GM18873 (cell line): ENCODE results near the gene PCNA.

Experiments
- ATAC-seq: cut with Tn5 transposase; IDR thresholded peaks from one replicate; pipeline ENCODE4 v1.9.1; 2021; ENCODE audit warnings: mild to moderate bottlenecking, moderate library complexity, moderate number of reproducible peaks; ENCODE audit not compliant: unreplicated experiment, low FRiP score

PCNA gene

DNA sequence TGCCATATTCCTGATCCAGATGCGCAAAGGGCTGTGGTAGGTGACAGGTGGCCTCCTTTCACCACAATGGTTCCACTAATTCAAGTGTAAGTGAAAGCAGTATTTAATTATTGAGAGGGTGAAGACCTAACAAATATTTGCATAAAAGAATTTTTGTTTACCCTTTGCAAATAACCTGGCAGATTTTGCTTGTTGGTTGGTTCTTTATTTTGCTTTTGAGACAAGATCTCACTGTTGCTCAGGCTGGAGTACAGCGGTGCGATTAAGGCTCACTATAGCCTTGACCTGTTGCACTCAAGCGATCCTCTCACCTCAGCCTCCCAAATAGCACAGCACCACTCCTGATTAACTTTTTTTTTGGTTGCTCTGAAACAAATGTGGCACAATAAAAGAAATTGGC is 49.2 kb downstream of the PCNA start:
- no peak for ATAC-seq

DNA sequence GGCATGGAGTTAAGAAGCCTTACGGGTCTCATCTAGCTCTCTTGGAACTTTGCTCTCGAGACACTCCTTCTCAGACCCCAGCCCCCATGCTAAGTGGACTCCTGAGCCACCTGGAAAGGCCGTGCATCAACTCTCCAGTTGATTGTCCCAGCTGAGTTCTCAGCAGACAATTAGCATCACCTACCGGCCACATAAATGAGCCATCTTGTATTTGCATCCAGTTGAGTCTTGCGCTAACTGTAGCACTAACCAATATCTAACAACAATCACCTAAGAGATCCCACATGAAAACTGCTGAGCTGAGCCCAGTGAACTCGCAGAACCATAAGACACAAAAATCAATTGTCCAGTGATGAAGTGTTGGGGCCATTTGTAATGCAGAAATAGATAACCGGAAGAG is 49.7 kb downstream of the PCNA start:
- ATAC-seq: no peak

DNA sequence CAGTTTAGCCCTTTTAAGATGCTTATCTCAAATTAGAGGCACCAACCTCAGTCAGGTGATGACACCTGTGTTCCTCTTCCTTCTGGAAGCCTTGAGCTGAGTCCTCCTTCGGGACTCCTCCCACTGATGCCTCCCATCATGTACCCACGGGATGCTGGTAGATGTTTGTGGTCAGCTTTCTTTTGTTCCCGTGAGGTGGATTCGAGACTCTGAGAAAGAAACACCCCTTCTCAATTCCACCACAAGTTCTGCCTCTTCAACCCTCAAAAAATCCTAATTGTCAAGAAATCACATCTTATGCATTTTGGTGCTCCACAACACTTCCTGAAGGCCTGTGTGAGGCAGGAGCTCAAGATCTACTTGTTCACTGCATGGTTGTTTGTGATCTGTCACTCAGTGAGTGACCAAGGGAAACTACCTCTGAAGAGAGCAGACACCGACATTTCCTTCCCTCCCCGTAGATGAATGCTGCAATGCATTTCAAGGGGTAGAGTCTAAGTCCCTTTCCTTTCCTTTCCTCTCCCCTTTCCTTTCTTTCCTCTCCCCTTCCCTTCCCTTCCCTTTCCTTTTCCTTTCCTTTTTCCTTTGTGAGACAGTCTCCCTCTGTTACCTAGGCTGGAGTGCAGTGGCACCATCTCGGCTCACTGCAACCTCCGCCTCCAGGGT is 50.5 kb downstream of the PCNA start:
- ATAC-seq: no peak

DNA sequence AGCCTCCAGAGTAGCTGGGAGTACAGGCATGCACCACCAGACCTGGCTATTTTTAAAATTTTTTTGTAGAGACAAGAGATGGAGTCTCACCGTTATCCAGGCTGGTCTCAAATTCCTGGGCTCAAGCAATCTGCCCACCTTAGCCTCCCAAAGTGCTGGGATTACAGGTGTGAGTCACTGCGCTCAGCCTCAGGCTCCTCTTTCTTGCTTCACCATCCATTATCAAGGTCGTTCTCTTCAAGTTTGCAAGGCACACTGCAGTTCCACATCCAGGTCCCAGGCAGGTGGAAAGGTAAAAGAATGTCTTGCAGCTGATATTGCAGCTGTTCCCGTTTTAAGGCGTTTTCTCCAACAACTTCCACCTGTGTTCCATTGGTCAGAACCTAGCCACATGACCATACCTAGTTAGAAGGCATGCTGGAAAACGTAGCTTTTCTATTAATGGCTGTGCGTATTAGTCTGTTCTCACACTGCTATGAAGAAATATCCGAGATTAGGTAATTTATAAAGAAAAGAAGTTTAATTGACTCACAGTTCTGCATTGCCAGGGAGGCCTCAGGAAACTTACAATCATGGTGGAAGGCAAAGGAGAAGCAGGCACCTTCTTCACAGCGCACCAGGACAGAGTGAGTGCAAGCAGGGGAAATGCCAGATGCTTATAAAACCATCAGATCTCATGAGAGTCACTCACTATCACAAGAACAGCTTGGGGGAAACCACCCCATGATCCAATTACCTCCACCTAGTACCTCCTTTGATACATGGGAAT is 51.7 kb downstream of the PCNA start:
- ATAC-seq: no peak

DNA sequence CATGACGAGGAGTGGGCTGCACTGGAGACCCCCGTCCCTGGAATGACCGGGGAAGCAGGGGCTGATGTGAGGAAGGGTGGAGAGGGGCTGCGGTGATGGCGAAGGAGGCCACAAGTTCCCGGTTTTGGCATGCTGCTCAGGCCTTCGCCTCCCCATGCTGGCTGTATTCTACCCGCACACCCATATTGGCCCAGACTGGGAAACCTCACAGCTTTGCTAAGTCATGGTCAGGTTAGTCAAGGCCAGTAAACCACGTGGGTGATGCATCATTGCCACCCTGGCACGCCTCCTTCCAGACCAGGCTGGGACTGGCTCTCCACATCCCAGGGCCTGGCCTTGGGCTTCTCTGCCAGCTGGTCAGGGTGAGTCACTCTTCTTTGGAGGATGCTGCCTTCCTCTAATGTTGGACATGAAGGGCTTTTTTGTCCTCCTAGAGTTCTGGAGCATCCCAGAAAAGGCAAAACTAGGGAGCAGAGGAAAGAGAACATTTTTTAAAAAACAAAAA is 53.8 kb downstream of the PCNA start:
- no peak for ATAC-seq

DNA sequence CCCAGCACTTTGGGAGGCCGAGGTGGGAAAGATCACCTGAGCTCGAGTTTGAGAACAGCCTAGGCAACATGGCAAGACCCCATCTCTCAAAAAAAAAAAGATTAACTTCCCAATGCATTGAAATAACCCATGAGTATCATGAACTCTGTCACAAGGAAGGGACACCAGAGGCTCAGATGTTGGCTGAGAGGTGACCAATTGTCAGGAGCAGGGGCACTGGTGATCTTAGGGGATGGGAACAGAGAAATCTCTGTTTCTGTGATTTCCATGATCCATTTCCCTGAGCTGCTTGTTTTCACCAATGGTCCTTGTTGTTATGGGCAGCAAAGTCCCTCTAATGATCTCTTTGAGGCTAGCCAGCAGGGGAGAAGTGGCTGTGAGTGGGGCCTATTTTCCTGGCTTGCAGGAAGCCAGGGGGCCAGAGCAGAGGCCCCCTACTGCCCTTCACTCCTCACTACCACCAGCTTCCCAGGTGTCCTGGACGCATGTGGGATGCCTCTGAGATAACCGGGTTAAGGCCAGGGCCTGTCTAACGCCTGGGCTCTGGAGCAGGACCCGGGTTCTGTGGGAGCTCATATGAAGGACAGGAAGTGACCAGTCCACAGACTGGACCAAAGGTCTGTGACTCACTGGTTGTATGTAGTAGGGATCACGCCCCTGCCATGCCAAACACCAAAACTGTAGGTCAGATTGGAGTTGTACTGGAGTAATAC is 54.4 kb downstream of the PCNA start:
- no peak for ATAC-seq
